H1 (cell line): Measurements from ENCODE around the gene AKR1C1. TPM values are rescaled to one million over a fixed set of nuclear protein-coding genes. Genes with fewer than 3 reads are reported as not detected.

Source experiments
- ASH2L ChIP-seq: fragments of 200-600, 300-600 bp; sonication (generic); IDR thresholded peaks from one replicate; pipeline ENCODE4 v1.7.1; 2017; ENCODE audit warnings: low read length
- CBX8 ChIP-seq: fragments of 300-800, 300-1000 bp; sonication (generic); IDR thresholded peaks from 2 replicates; pipeline ENCODE4 v1.7.1; 2016; ENCODE audit warnings: low read depth, low read length, borderline replicate concordance
- GABPA ChIP-seq: IDR thresholded peaks from 2 replicates; pipeline ENCODE4 v1.6.1; 2011; ENCODE audit warnings: mild to moderate bottlenecking, low read length, moderate library complexity, borderline replicate concordance; ENCODE audit not compliant: insufficient read depth
- RXRA ChIP-seq: IDR thresholded peaks from 2 replicates; pipeline ENCODE4 v1.6.1; 2011; ENCODE audit warnings: low read depth, mild to moderate bottlenecking, low read length, moderate library complexity; ENCODE audit not compliant: insufficient read depth
- SP2 ChIP-seq: IDR thresholded peaks from 2 replicates; pipeline ENCODE4 v1.6.1; 2012; ENCODE audit warnings: mild to moderate bottlenecking, low read length, inconsistent platforms
- SP4 ChIP-seq: IDR thresholded peaks from 2 replicates; pipeline ENCODE4 v1.6.1; 2012; ENCODE audit warnings: low read length, inconsistent platforms
- polyA plus RNA-seq, 7 experiments: library from polyadenylated mRNA; depleted of rRNA in 3 of 7; stranded (reverse) in 5 of 7; unstranded in 2 of 7; fragments of >200 nt in 5 of 7; fragments of 200-250 nt in 2 of 7; gene quantifications; 1 replicate in 5 of 7; 2 replicates in 1 of 7; 4 replicates in 1 of 7; pipeline versions ENCODE4 v1.2.1 to v1.2.3, GENCODE V29; 2011 to 2013; ENCODE audit warnings: missing spikeins in 2 of 7, mixed read lengths in 2 of 7
- total RNA-seq: library from RNA; stranded (reverse); fragmentation: NEBNext Ultra II Directional; extraction: Animal tissue kit (Norgen Biotek cat#: 25700); gene quantifications from 2 replicates; pipeline ENCODE4 v1.2.1, GENCODE V29; 2021
- TF ChIP-seq, protein P1 (sequence below): fragments of 300-600 bp; sonication (generic); IDR thresholded peaks from 2 replicates; pipeline ENCODE4 v1.7.1; 2012; ENCODE audit warnings: low read length, moderate library complexity, mild to moderate bottlenecking, inconsistent platforms; ENCODE audit not compliant: insufficient replicate concordance
- TF ChIP-seq, protein P2 (sequence below): IDR thresholded peaks from 2 replicates; pipeline ENCODE4 v1.6.1; 2012; ENCODE audit warnings: inconsistent platforms

AKR1C1 gene
- total and polyA plus RNA-seq, 2 of the 8 experiments (the other 6 are each of a cell fraction or from before 2014, with no cell fraction given) = 1.4 to 2.1 TPM

DNA sequence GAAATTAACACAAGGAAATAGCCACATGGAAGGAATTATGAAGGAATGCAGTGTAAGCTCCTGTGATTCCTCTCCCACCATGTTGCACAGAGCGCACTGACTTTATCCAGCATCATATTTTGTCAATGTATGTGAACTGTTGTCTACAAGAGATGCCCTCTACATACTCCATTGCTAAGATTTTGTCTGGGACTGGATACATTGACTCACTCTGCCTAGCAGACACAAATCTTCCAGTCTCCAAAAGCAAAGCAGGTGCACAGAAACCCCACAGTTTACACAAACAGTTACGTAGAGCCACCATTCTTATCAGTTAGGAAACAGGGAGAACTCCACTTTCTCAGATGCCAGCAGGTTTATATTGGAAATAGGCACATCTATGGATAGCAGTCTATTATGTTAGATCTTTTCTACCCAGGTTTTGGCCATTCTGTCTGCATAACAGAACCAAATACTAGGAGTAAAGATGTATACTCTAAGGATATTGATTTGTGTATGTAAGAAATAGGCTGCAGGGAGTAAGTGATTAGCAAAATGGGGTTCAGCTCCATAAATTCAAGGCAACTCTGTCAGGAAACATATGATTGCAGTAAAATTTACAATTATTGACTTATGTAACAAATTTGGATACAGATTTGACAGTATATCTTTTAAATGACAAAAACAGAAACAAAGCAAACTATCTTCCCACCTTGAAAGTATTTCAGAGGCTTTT is 39.0 kb downstream of the AKR1C1 start (continued):
- TF ChIP-seq, protein P1, sequence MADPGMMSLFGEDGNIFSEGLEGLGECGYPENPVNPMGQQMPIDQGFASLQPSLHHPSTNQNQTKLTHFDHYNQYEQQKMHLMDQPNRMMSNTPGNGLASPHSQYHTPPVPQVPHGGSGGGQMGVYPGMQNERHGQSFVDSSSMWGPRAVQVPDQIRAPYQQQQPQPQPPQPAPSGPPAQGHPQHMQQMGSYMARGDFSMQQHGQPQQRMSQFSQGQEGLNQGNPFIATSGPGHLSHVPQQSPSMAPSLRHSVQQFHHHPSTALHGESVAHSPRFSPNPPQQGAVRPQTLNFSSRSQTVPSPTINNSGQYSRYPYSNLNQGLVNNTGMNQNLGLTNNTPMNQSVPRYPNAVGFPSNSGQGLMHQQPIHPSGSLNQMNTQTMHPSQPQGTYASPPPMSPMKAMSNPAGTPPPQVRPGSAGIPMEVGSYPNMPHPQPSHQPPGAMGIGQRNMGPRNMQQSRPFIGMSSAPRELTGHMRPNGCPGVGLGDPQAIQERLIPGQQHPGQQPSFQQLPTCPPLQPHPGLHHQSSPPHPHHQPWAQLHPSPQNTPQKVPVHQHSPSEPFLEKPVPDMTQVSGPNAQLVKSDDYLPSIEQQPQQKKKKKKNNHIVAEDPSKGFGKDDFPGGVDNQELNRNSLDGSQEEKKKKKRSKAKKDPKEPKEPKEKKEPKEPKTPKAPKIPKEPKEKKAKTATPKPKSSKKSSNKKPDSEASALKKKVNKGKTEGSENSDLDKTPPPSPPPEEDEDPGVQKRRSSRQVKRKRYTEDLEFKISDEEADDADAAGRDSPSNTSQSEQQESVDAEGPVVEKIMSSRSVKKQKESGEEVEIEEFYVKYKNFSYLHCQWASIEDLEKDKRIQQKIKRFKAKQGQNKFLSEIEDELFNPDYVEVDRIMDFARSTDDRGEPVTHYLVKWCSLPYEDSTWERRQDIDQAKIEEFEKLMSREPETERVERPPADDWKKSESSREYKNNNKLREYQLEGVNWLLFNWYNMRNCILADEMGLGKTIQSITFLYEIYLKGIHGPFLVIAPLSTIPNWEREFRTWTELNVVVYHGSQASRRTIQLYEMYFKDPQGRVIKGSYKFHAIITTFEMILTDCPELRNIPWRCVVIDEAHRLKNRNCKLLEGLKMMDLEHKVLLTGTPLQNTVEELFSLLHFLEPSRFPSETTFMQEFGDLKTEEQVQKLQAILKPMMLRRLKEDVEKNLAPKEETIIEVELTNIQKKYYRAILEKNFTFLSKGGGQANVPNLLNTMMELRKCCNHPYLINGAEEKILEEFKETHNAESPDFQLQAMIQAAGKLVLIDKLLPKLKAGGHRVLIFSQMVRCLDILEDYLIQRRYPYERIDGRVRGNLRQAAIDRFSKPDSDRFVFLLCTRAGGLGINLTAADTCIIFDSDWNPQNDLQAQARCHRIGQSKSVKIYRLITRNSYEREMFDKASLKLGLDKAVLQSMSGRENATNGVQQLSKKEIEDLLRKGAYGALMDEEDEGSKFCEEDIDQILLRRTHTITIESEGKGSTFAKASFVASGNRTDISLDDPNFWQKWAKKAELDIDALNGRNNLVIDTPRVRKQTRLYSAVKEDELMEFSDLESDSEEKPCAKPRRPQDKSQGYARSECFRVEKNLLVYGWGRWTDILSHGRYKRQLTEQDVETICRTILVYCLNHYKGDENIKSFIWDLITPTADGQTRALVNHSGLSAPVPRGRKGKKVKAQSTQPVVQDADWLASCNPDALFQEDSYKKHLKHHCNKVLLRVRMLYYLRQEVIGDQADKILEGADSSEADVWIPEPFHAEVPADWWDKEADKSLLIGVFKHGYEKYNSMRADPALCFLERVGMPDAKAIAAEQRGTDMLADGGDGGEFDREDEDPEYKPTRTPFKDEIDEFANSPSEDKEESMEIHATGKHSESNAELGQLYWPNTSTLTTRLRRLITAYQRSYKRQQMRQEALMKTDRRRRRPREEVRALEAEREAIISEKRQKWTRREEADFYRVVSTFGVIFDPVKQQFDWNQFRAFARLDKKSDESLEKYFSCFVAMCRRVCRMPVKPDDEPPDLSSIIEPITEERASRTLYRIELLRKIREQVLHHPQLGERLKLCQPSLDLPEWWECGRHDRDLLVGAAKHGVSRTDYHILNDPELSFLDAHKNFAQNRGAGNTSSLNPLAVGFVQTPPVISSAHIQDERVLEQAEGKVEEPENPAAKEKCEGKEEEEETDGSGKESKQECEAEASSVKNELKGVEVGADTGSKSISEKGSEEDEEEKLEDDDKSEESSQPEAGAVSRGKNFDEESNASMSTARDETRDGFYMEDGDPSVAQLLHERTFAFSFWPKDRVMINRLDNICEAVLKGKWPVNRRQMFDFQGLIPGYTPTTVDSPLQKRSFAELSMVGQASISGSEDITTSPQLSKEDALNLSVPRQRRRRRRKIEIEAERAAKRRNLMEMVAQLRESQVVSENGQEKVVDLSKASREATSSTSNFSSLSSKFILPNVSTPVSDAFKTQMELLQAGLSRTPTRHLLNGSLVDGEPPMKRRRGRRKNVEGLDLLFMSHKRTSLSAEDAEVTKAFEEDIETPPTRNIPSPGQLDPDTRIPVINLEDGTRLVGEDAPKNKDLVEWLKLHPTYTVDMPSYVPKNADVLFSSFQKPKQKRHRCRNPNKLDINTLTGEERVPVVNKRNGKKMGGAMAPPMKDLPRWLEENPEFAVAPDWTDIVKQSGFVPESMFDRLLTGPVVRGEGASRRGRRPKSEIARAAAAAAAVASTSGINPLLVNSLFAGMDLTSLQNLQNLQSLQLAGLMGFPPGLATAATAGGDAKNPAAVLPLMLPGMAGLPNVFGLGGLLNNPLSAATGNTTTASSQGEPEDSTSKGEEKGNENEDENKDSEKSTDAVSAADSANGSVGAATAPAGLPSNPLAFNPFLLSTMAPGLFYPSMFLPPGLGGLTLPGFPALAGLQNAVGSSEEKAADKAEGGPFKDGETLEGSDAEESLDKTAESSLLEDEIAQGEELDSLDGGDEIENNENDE = no peak
- no peak for TF ChIP-seq RXRA
- no peak for TF ChIP-seq GABPA
- TF ChIP-seq SP4 = no peak
- no peak for TF ChIP-seq ASH2L
- TF ChIP-seq, protein P2, sequence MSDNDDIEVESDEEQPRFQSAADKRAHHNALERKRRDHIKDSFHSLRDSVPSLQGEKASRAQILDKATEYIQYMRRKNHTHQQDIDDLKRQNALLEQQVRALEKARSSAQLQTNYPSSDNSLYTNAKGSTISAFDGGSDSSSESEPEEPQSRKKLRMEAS = no peak
- no peak for TF ChIP-seq SP2
- TF ChIP-seq CBX8 = no peak
